Coronary artery (tissue), 2 donors: Measurements from ENCODE around the gene UBE2L5.

ENCODE experiments used
- DNase-seq: peaks from one replicate; pipeline ENCODE4 v3.0.0-alpha.2; 2017; ENCODE audit warnings: low spot score
- H3K27ac ChIP-seq, 2 donors: fragments of 200-600 bp; sonication (generic); one replicate each; pipeline ENCODE4 v1.5.1; 2016 to 2019
- H3K4me3 ChIP-seq: fragments of 200-600 bp; sonication (generic); 2 replicates; pipeline ENCODE4 v1.5.1; 2016; ENCODE audit warnings: mild to moderate bottlenecking, moderate library complexity
- TF ChIP-seq, protein P1 (sequence below): fragments of 200-600 bp; sonication (generic); IDR thresholded peaks from one replicate; pipeline ENCODE4 v1.5.1; 2019; ENCODE audit warnings: antibody characterized with exemption

UBE2L5 gene

DNA sequence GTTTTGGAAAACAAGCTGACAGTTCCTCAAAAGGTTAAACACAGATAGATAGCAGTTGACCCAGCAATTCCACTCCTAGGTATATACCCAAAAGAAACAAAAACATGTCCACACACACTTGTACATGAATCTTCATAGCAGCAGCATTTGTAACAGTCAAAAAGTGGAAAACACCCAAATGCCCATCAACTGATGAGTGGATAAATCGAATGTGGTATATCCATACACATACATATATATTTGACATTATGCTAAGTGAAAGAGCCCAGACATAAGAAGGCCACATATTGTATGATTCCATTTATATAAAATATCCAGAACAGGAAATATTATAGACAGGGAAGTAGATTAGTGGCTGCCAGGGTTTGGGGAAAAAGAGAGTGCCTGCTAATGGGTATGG is 51.4 kb downstream of the UBE2L5 start:
- no peak overlapping the region for H3K27ac ChIP-seq
- TF ChIP-seq, protein P1, sequence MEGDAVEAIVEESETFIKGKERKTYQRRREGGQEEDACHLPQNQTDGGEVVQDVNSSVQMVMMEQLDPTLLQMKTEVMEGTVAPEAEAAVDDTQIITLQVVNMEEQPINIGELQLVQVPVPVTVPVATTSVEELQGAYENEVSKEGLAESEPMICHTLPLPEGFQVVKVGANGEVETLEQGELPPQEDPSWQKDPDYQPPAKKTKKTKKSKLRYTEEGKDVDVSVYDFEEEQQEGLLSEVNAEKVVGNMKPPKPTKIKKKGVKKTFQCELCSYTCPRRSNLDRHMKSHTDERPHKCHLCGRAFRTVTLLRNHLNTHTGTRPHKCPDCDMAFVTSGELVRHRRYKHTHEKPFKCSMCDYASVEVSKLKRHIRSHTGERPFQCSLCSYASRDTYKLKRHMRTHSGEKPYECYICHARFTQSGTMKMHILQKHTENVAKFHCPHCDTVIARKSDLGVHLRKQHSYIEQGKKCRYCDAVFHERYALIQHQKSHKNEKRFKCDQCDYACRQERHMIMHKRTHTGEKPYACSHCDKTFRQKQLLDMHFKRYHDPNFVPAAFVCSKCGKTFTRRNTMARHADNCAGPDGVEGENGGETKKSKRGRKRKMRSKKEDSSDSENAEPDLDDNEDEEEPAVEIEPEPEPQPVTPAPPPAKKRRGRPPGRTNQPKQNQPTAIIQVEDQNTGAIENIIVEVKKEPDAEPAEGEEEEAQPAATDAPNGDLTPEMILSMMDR, result no peak
- DNase-seq, result no peak
- H3K4me3 ChIP-seq, result no peak overlapping the region

DNA sequence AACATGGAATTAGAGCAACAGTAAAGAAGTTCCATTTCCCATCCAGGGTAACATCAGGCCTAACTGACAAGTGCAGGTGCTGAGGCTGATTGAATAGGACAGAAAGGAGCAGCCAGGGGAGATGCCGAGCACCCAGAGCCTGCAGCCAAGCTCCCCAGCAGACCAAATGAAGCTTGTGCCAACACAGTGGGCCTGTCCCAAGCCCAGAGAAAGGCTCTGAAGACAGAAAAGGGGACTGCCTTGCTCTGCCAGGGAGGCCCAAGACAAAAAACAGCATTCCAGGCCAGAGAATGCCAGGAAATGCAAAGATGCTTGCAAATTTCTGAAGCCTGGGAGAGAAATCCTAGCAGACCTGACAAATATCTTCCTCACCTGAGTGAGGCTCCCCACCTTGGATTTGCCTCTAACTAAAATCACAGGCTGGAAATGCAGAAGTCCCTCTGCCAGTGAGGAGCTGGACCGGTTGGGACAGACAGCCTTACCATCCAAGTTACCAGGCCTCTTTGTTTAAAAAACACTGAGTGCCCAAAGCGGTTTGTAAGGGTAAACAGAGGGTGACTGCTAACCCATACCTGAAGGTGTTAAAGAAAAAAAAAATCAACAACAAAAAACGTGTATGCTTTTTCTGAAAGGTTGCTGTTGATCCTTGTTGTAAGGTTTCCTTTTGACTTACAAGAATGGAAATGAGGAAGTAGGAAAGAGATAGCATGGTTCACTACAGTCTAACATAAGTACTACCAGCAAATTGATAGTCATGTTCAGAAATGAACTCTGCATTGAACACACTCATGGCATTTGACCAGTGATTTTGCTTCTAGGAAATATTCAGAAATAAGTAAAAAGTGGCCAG is 55.3 kb downstream of the UBE2L5 start:
- TF ChIP-seq, protein P1, result no peak
- no peak overlapping the region for H3K4me3 ChIP-seq
- no peak overlapping the region for H3K27ac ChIP-seq
- DNase-seq, result no peak
